GM12878 (cell line): ENCODE measurements around the gene ABHD12B. TPM values are rescaled to one million over a fixed set of nuclear protein-coding genes. Genes with fewer than 3 reads are reported as not detected.

Experiments
- ATAC-seq: fragments of 200-7000 bp; cut with Tn5 transposase; 3 replicates; pipeline ENCODE4 v1.9.1; 2020; ENCODE audit warnings: mild to moderate bottlenecking, moderate library complexity
- BruUV-seq: library from RNA; stranded (reverse); fragments of 400-500 nt; replicated peaks from 2 replicates; lab custom pipeline; 2021; lab: Mats Ljungman, UMichigan
- CTCF ChIA-PET: fragments of 300-600 bp; sonication (Branson Sonifier 250); formaldehyde crosslinking; extraction: SDS; loops from one replicate; lab custom pipeline; 2021; ENCODE audit warnings: inconsistent platforms; lab: Yijun Ruan, JAX
- POLR2A ChIA-PET: fragments of 350-600 bp; formaldehyde crosslinking; extraction: SDS; loops from one replicate; lab custom pipeline; 2021; ENCODE audit warnings: inconsistent platforms; lab: Charles Lee
- RAD21 ChIA-PET: fragments of 300-600 bp; sonication (Branson Sonifier 250); formaldehyde crosslinking; loops from one replicate; lab custom pipeline; 2023; ENCODE audit warnings: antibody characterized with exemption; ENCODE audit not compliant: unreplicated experiment; lab: Charles Lee
- SMC1A ChIA-PET: fragments of 300-600 bp; sonication (Branson Sonifier 250); formaldehyde crosslinking; loops from one replicate; lab custom pipeline; 2023; ENCODE audit not compliant: unreplicated experiment, uncharacterized antibody; lab: Charles Lee
- DNase-seq: peaks from one replicate; pipeline ENCODE4 v3.0.0-alpha.2; 2011; ENCODE audit warnings: low read depth, low spot score
- FAIRE-seq: peaks from 3 replicates; lab custom pipeline; 2011; peaks lifted over from hg19 to GRCh38; lab: Jason Lieb, UNC
- H2AFZ ChIP-seq: 2 replicates; pipeline ENCODE4 v1.6.0; 2011; ENCODE audit warnings: low read depth, low read length, control low read depth; ENCODE audit not compliant: control insufficient read depth
- H3K27ac ChIP-seq: 2 replicates; pipeline ENCODE4 v1.5.1; 2011; ENCODE audit warnings: control low read depth; ENCODE audit not compliant: control insufficient read depth, insufficient read depth
- H3K27me3 ChIP-seq, 2 experiments: replicated peaks in 1 of 2; 2 replicates each; pipeline versions ENCODE4 v1.6.0 to v1.6.1; 2011; ENCODE audit warnings: low read length in 1 of 2; ENCODE audit not compliant: control insufficient read depth in 2 of 2, insufficient read depth in 2 of 2
- H3K36me3 ChIP-seq, 2 experiments: 2 replicates each; pipeline ENCODE4 v1.5.1; 2011; ENCODE audit warnings: low read length in 1 of 2; ENCODE audit not compliant: control insufficient read depth in 2 of 2, insufficient read depth in 2 of 2
- H3K4me1 ChIP-seq: 2 replicates; pipeline ENCODE4 v1.6.1; 2011; ENCODE audit warnings: mild to moderate bottlenecking, low read length, moderate library complexity, mixed read lengths; ENCODE audit not compliant: control insufficient read depth, insufficient read depth
- H3K4me2 ChIP-seq: 2 replicates; pipeline ENCODE4 v1.6.0; 2011; ENCODE audit warnings: control low read depth; ENCODE audit not compliant: control insufficient read depth, insufficient read depth
- H3K4me3 ChIP-seq: fragments of 200-600 bp; sonication (generic); 2 replicates; pipeline ENCODE4 v1.5.1; 2016
- H3K79me2 ChIP-seq: 2 replicates; pipeline ENCODE4 v1.6.0; 2011; ENCODE audit warnings: low read length; ENCODE audit not compliant: control insufficient read depth, insufficient read depth
- H3K9ac ChIP-seq: 2 replicates; pipeline ENCODE4 v1.8.0; 2011; ENCODE audit warnings: low read length, control low read depth, mixed read lengths; ENCODE audit not compliant: control insufficient read depth, insufficient read depth
- H3K9me3 ChIP-seq: replicated peaks from 3 replicates; pipeline ENCODE4 v1.5.1; 2011; ENCODE audit warnings: mild to moderate bottlenecking, low read length; ENCODE audit not compliant: control insufficient read depth, insufficient read depth
- H4K20me1 ChIP-seq: 2 replicates; pipeline ENCODE4 v1.6.0; 2011; ENCODE audit not compliant: control insufficient read depth, insufficient read depth
- CBX5 ChIP-seq: sonication (generic); IDR thresholded peaks from 2 replicates; pipeline ENCODE4 v1.6.1; 2016; ENCODE audit warnings: low read depth, moderate library complexity, mild to moderate bottlenecking, inconsistent platforms
- CEBPB ChIP-seq, 2 experiments: fragments of 150-350 bp in 1 of 2; IDR thresholded peaks; 2 replicates each; pipeline ENCODE4 v1.6.1; 2012 to 2014; ENCODE audit warnings: low read depth in 2 of 2, low read length in 2 of 2, borderline replicate concordance in 1 of 2, inconsistent platforms in 1 of 2
- DPF2 ChIP-seq: fragments of 450-650 bp; IDR thresholded peaks from 2 replicates; pipeline ENCODE4 v1.6.1; 2017; ENCODE audit warnings: mild to moderate bottlenecking
- FOXK2 ChIP-seq: fragments of 450-650 bp; IDR thresholded peaks from 2 replicates; pipeline ENCODE4 v1.6.1; 2017; ENCODE audit warnings: mild to moderate bottlenecking, moderate library complexity
- HDGF ChIP-seq: fragments of 450-650 bp; IDR thresholded peaks from 2 replicates; pipeline ENCODE4 v1.6.1; 2016; ENCODE audit warnings: antibody characterized with exemption
- JUND ChIP-seq: IDR thresholded peaks from 2 replicates; pipeline ENCODE4 v1.6.1; 2012; ENCODE audit warnings: low read depth, mild to moderate bottlenecking, low read length, improper control_type of control experiment, moderate library complexity
- NBN ChIP-seq: fragments of 450-650 bp; IDR thresholded peaks from 2 replicates; pipeline ENCODE4 v1.6.1; 2016
- NFXL1 ChIP-seq: fragments of 450-650 bp; IDR thresholded peaks from 2 replicates; pipeline ENCODE4 v1.6.1; 2017; ENCODE audit warnings: antibody characterized with exemption, mild to moderate bottlenecking, borderline replicate concordance
- POLR2AphosphoS5 ChIP-seq: IDR thresholded peaks from 2 replicates; pipeline ENCODE4 v1.6.1; 2011; ENCODE audit warnings: mild to moderate bottlenecking, low read length, inconsistent platforms
- SMAD1 ChIP-seq: fragments of 450-650 bp; IDR thresholded peaks from 2 replicates; pipeline ENCODE4 v1.6.1; 2018; ENCODE audit warnings: mild to moderate bottlenecking, low read depth; ENCODE audit not compliant: partially characterized antibody
- STAT1 ChIP-seq: fragments of 450-650 bp; conservative IDR thresholded peaks from 2 replicates; pipeline ENCODE4 v1.6.1; 2014; ENCODE audit warnings: antibody characterized with exemption, mild to moderate bottlenecking
- WGBS: methylation state at CpG from one replicate; pipeline ENCODE4 v1.1.6; 2016; ENCODE audit warnings: low lambda C conversion rate; ENCODE audit not compliant: insufficient replicate concordance, insufficient coverage; ENCODE audit errors: missing lambda C conversion rate; 5-methylcytosine and 5-hydroxymethylcytosine counted together
- in situ Hi-C: fragments of 300-500 bp; cut with MboI; formaldehyde crosslinking; loops from 9 replicates; pipeline ENCODE4 v1.14.3; 2018; ENCODE audit warnings: mixed read lengths
- intact Hi-C: fragments of 100-400 bp; cut with micrococcal nuclease; formaldehyde crosslinking; loops from one replicate; pipeline ENCODE4 v1.14.2; 2022; ENCODE audit not compliant: unreplicated experiment
- polyA plus RNA-seq, 11 experiments: library from polyadenylated mRNA; depleted of rRNA in 4 of 11; unstranded in 6 of 11; stranded (reverse) in 5 of 11; fragments of >200 nt; fragmentation: Nextera tagmentation in 4 of 11; fragmentation: Illumina TruSeq in 1 of 11; extraction: Ambion mirVana in 4 of 11; extraction: Trizol in 1 of 11; gene quantifications; 1 replicate in 1 of 11; 2 replicates in 10 of 11; pipeline versions ENCODE4 v1.2.1 to v1.2.3, GENCODE V29; 2011 to 2016; ENCODE audit warnings: inconsistent platforms in 2 of 11, missing spikeins in 2 of 11, low read depth in 1 of 11
- total RNA-seq, 4 experiments: library from RNA; depleted of rRNA in 3 of 4; stranded (reverse); fragments of >200 nt in 3 of 4; fragmentation: Illumina TruSeq in 1 of 4; extraction: Trizol in 1 of 4; gene quantifications; 2 replicates each; pipeline versions ENCODE4 v1.2.1 to v1.2.3, GENCODE V29; 2013 to 2021
- TF ChIP-seq, protein P1 (sequence below): fragments of 450-650 bp; IDR thresholded peaks from 2 replicates; pipeline ENCODE4 v1.6.1; 2017; ENCODE audit warnings: mild to moderate bottlenecking, low read depth, inconsistent platforms; ENCODE audit not compliant: poor library complexity, severe bottlenecking
- TF ChIP-seq, protein P2 (sequence below): fragments of 450-650 bp; IDR thresholded peaks from 2 replicates; pipeline ENCODE4 v1.6.1; 2017; ENCODE audit warnings: mild to moderate bottlenecking, moderate library complexity
- TF ChIP-seq, protein P3 (sequence below): fragments of 450-650 bp; IDR thresholded peaks from 2 replicates; pipeline ENCODE4 v1.6.1; 2017; ENCODE audit warnings: mild to moderate bottlenecking, moderate library complexity

The ABHD12B gene
- total and polyA plus RNA-seq, 10 of the 15 experiments (the other 5 are each of a cell fraction or from before 2014, with no cell fraction given): not detected

DNA sequence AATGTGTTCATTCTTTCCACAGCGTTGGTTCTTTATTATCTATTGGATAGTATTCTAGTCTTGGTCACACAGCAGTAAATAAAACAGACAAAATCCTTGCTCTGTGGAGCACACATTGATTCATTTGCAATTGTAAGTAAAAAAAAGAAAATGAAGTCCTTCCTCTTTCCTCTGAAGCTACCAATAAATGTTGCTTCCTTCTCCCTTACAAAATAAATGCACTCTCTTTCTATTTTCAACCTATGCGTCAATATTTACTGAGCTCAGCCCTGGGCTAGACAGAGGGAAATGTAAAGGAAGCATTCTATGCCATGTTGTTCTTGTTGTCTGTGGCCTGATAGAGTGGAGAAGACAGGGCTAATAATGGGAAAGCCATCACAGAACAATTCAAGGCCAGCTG is 2.9 kb downstream of the ABHD12B start:
- ATAC-seq: 0 out of 3 replicates have a peak, but pooled peaks have one; percentile 5
- no peak for DNase-seq
- Histone ChIP-seq H3K79me2 (no peaks in the 10 kb centered on the region), H3K9me3 (no peaks in the 10 kb centered on the region), H3K4me2 (0 out of 2 replicates have a peak overlapping the region, but pooled peaks have one; percentile 12), H3K27me3 (peaks cover 4 to 15% of the 10 kb centered on the region in 2 experiments), H3K4me1 (peaks cover 11% of the 10 kb centered on the region), H3K9ac (no peak overlapping the region), H3K36me3 (no peaks in the 10 kb centered on the region), H4K20me1 (no peaks in the 10 kb centered on the region; the same call in 1 of the 2 replicates), H2AFZ (no peak overlapping the region), H3K4me3 (no peak overlapping the region), H3K27ac (no peak overlapping the region)
- ChIA-PET CTCF (interaction anchor here (1.2 to 2.0 kb wide), 6 partner anchors 10 to 164 kb away, joined by 3 to 13 read pairs (median 4); no protein-coding TSS in a partner anchor), SMC1A (interaction anchor here (0.7 to 2.3 kb wide), 8 partner anchors 9 to 244 kb away, joined by 3 to 21 read pairs (median 5); no protein-coding TSS in a partner anchor), POLR2A (interaction anchor here (1.2 kb wide), 1 partner anchor 14 kb away, joined by 4 read pairs; no protein-coding TSS in a partner anchor), RAD21 (interaction anchor here (1.2 to 2.2 kb wide), 6 partner anchors 15 to 101 kb away, joined by 3 to 21 read pairs (median 4); no protein-coding TSS in a partner anchor)
- intact Hi-C loops (loop anchor here (10.0 kb wide), 1 partner anchor 350 kb away; no protein-coding TSS in a partner anchor), in situ Hi-C loops (loop anchor here (25.0 kb wide), 1 partner anchor 262 kb away; no protein-coding TSS in a partner anchor)
- no TSS peak for BruUV-seq
- FAIRE-seq: no peak
- WGBS: 17% methylated on average over 2 of the region's 2 CpGs
- TF ChIP-seq, protein P1, sequence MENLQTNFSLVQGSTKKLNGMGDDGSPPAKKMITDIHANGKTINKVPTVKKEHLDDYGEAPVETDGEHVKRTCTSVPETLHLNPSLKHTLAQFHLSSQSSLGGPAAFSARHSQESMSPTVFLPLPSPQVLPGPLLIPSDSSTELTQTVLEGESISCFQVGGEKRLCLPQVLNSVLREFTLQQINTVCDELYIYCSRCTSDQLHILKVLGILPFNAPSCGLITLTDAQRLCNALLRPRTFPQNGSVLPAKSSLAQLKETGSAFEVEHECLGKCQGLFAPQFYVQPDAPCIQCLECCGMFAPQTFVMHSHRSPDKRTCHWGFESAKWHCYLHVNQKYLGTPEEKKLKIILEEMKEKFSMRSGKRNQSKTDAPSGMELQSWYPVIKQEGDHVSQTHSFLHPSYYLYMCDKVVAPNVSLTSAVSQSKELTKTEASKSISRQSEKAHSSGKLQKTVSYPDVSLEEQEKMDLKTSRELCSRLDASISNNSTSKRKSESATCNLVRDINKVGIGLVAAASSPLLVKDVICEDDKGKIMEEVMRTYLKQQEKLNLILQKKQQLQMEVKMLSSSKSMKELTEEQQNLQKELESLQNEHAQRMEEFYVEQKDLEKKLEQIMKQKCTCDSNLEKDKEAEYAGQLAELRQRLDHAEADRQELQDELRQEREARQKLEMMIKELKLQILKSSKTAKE: no peak
- no peak for TF ChIP-seq DPF2
- no peak for TF ChIP-seq CBX5
- no peak for TF ChIP-seq NFXL1
- TF ChIP-seq POLR2AphosphoS5: no peak
- TF ChIP-seq FOXK2: no peak
- no peak for TF ChIP-seq JUND
- TF ChIP-seq SMAD1: no peak
- TF ChIP-seq STAT1: no peak
- no peak for TF ChIP-seq NBN
- TF ChIP-seq, protein P2, sequence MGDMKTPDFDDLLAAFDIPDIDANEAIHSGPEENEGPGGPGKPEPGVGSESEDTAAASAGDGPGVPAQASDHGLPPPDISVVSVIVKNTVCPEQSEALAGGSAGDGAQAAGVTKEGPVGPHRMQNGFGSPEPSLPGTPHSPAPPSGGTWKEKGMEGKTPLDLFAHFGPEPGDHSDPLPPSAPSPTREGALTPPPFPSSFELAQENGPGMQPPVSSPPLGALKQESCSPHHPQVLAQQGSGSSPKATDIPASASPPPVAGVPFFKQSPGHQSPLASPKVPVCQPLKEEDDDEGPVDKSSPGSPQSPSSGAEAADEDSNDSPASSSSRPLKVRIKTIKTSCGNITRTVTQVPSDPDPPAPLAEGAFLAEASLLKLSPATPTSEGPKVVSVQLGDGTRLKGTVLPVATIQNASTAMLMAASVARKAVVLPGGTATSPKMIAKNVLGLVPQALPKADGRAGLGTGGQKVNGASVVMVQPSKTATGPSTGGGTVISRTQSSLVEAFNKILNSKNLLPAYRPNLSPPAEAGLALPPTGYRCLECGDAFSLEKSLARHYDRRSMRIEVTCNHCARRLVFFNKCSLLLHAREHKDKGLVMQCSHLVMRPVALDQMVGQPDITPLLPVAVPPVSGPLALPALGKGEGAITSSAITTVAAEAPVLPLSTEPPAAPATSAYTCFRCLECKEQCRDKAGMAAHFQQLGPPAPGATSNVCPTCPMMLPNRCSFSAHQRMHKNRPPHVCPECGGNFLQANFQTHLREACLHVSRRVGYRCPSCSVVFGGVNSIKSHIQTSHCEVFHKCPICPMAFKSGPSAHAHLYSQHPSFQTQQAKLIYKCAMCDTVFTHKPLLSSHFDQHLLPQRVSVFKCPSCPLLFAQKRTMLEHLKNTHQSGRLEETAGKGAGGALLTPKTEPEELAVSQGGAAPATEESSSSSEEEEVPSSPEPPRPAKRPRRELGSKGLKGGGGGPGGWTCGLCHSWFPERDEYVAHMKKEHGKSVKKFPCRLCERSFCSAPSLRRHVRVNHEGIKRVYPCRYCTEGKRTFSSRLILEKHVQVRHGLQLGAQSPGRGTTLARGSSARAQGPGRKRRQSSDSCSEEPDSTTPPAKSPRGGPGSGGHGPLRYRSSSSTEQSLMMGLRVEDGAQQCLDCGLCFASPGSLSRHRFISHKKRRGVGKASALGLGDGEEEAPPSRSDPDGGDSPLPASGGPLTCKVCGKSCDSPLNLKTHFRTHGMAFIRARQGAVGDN: no peak
- no peak for TF ChIP-seq CEBPB (IDR thresholded peaks at IDR 0.05; ENCODE audit: borderline replicate concordance in 1 of 2, low read depth in 2 of 2, low read length in 2 of 2)
- TF ChIP-seq, protein P3, sequence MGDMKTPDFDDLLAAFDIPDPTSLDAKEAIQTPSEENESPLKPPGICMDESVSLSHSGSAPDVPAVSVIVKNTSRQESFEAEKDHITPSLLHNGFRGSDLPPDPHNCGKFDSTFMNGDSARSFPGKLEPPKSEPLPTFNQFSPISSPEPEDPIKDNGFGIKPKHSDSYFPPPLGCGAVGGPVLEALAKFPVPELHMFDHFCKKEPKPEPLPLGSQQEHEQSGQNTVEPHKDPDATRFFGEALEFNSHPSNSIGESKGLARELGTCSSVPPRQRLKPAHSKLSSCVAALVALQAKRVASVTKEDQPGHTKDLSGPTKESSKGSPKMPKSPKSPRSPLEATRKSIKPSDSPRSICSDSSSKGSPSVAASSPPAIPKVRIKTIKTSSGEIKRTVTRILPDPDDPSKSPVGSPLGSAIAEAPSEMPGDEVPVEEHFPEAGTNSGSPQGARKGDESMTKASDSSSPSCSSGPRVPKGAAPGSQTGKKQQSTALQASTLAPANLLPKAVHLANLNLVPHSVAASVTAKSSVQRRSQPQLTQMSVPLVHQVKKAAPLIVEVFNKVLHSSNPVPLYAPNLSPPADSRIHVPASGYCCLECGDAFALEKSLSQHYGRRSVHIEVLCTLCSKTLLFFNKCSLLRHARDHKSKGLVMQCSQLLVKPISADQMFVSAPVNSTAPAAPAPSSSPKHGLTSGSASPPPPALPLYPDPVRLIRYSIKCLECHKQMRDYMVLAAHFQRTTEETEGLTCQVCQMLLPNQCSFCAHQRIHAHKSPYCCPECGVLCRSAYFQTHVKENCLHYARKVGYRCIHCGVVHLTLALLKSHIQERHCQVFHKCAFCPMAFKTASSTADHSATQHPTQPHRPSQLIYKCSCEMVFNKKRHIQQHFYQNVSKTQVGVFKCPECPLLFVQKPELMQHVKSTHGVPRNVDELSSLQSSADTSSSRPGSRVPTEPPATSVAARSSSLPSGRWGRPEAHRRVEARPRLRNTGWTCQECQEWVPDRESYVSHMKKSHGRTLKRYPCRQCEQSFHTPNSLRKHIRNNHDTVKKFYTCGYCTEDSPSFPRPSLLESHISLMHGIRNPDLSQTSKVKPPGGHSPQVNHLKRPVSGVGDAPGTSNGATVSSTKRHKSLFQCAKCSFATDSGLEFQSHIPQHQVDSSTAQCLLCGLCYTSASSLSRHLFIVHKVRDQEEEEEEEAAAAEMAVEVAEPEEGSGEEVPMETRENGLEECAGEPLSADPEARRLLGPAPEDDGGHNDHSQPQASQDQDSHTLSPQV: no peak
- TF ChIP-seq HDGF: no peak
